ENCODE results near the gene PPP2R5E.

Gene PPP2R5E

DNA sequence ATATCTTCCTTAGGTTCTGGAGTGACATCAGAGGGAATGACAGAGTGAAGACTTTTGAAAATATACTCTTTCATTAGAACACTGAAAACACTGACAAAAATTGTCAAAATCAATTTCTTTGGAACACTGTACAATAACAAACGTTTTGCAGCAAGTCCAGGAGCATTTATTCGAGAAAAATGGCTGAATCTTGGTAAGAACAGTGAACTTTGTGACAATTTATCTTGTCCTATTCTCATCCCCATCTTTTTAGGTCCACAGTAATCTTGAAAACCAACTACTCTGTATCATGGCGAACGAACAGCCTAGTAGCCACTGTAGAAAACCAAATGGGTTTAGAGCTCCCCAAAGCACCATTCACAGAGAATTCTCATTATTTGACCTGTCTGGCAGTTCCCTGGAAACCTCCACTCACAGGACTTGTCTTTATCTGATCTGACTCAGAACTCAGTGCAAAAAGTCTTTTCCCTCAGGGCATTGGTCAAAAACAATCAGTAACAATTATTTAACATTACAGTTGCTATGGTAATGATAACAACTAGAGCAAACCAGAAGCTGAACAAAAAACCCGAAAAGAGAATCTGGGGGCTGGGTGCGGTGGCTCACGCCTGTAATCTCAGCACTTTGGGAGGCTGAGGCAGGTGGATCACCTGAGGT lies 20.3 kb upstream of the PPP2R5E start:
- DNase-seq (ENCODE audit: low read depth), result no peak
- no peak overlapping the region for H3K4me3 ChIP-seq (ENCODE audit: low read length)
- TF ChIP-seq, protein P1, sequence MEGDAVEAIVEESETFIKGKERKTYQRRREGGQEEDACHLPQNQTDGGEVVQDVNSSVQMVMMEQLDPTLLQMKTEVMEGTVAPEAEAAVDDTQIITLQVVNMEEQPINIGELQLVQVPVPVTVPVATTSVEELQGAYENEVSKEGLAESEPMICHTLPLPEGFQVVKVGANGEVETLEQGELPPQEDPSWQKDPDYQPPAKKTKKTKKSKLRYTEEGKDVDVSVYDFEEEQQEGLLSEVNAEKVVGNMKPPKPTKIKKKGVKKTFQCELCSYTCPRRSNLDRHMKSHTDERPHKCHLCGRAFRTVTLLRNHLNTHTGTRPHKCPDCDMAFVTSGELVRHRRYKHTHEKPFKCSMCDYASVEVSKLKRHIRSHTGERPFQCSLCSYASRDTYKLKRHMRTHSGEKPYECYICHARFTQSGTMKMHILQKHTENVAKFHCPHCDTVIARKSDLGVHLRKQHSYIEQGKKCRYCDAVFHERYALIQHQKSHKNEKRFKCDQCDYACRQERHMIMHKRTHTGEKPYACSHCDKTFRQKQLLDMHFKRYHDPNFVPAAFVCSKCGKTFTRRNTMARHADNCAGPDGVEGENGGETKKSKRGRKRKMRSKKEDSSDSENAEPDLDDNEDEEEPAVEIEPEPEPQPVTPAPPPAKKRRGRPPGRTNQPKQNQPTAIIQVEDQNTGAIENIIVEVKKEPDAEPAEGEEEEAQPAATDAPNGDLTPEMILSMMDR (conservative IDR thresholded peaks at IDR 0.05; ENCODE audit: low read length), result no peak

- TF ChIP-seq, protein P1 (conservative IDR thresholded peaks at IDR 0.05; ENCODE audit: low read length), result no peak
- no peak overlapping the region for H3K4me3 ChIP-seq (ENCODE audit: low read length)
- DNase-seq (ENCODE audit: low read depth), result no peak
These were observed 19.2 kb upstream of the PPP2R5E start for GRCh38 chr14:63562405-63562804.

DNA sequence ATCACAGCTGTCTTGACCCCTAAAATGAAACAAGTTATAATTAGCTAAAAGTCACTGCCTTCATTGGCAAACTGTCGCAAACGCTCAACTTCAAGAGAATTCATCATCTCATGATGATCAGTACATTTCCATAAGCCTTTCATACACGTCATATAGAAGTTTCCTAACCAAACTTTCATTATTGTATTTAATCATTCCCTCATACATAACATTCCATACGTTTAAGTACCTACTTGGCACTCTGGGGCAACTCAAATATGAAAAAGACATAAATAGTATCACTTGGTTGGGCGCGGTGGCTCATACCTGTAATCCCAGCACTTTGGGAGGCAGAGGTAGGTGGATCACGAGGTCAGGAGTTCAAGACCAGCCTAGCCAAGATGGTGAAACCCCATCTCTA lies 12.4 kb upstream of the PPP2R5E start:
- no peak for DNase-seq (ENCODE audit: low read depth)
- no peak overlapping the region for H3K4me3 ChIP-seq (ENCODE audit: low read length)
- TF ChIP-seq, protein P1 (conservative IDR thresholded peaks at IDR 0.05; ENCODE audit: low read length), result no peak

DNA sequence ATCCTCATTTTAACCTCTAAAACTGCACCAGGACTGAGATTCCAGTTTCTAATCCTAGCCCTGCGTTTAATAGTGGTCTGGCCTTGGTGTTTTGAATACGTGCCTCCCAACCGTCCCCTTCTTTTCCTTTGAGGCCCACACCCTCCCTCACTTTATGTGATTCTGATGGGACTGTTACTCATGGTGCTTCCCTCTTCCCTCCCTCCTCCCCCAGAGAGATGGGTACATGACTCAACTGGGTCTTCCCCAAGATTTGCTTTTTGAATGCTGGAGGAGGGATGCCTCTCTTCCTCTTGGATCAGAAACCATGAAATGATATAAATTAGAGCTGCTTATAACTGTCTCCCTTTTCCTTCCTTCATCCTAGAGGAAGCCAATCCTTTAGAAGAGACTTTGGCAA lies 8.2 kb upstream of the PPP2R5E start:
- TF ChIP-seq, protein P1 (conservative IDR thresholded peaks at IDR 0.05; ENCODE audit: low read length), result no peak
- peak; percentile 1 for DNase-seq (ENCODE audit: low read depth)
- no peak overlapping the region for H3K4me3 ChIP-seq (ENCODE audit: low read length)

DNA sequence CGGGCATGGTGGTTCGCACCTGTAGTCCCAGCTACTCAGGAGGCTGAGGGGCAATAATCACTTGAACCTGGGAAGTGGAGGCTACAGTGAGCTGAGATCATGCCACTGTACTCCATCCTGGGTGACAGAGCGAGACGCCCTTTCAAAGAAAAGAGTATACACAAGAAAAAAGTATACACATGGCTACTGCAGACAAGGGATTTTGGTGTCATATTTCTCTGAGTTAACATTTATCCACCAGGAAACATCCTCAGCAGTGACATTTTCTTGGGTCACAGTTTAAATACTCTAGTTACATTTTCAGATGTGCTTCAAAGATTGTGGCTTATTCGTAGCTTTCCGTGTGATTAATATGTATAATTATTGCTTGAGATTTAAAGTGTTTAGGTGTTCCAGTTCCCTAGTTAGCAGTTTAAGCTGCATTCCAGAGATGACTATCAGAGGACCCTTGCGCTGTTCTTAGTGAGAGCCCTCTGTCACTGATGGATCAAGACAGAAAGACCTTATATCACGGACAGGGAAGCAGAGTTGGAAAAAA lies 4.7 kb upstream of the PPP2R5E start:
- no peak overlapping the region for H3K4me3 ChIP-seq (ENCODE audit: low read length)
- TF ChIP-seq, protein P1 (conservative IDR thresholded peaks at IDR 0.05; ENCODE audit: low read length), result no peak
- no peak for DNase-seq (ENCODE audit: low read depth)

GRCh38 chr14:63545431-63545830 lies 2.3 kb upstream of the PPP2R5E start:
- TF ChIP-seq, protein P1 (conservative IDR thresholded peaks at IDR 0.05; ENCODE audit: low read length), result no peak
- DNase-seq (ENCODE audit: low read depth), result no peak
- H3K4me3 ChIP-seq (ENCODE audit: low read length), result no peak overlapping the region

DNA sequence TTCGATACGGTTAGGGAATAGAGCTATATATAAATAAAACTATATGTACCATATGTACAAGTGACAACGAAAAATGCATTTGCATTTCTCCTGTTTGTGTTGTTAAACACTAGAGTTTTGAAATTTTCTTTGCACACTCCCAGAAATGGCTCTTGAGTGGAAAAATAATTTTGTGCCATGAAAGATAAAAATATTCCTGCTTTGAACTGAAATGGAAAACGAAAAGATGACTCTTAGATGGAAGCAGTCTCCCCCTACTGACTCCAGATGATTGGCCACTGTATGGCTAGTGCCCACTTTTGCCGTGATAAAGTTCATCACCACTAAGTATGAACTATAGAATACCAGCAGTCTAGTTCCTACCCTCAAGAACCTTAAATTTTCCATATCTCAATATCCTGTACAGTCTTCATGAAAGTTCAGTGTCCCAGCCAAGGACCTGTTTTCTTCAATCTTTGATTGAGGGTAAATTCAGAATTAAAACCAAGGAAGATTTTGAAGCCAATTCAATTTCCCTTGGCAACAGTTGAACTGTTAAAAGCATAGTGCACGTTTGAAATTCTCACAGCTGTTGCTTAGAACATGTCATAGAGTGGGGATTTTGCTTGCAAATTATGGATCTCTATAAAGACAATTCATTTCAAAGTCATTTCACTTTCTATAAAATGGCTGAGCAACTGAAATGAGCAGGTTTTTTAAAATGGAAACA lies 1.6 kb upstream of the PPP2R5E start:
- H3K4me3 ChIP-seq (ENCODE audit: low read length), result peak overlapping the region; percentile 94
- TF ChIP-seq, protein P1 (conservative IDR thresholded peaks at IDR 0.05; ENCODE audit: low read length), result peak; percentile 80
- DNase-seq (ENCODE audit: low read depth), result peak; percentile 34

Data from AG10803 (cell line).